Nephron progenitor cell (in vitro differentiated cells): ENCODE measurements around the gene CPM.

Source experiments
- DNase-seq: peaks from one replicate; pipeline ENCODE4 v3.0.0; 2021
- H3K27ac Mint-ChIP-seq: 2 replicates; pipeline ENCODE4 v1.8.0; 2021; ENCODE audit warnings: mild to moderate bottlenecking, moderate library complexity, mixed read lengths
- H3K27me3 Mint-ChIP-seq: 2 replicates; pipeline ENCODE4 v1.8.0; 2021; ENCODE audit warnings: mild to moderate bottlenecking, low read depth, mixed read lengths; ENCODE audit not compliant: poor library complexity
- H3K36me3 Mint-ChIP-seq: 2 replicates; pipeline ENCODE4 v1.8.0; 2021; ENCODE audit warnings: low read depth, mixed read lengths
- H3K4me1 Mint-ChIP-seq: 2 replicates; pipeline ENCODE4 v1.8.0; 2021; ENCODE audit warnings: mixed read lengths
- H3K4me3 Mint-ChIP-seq: 2 replicates; pipeline ENCODE4 v1.8.0; 2021; ENCODE audit warnings: mild to moderate bottlenecking, moderate library complexity, mixed read lengths
- H3K9me3 Mint-ChIP-seq: 2 replicates; pipeline ENCODE4 v1.8.0; 2021; ENCODE audit warnings: mild to moderate bottlenecking, moderate library complexity, mixed read lengths
- TF ChIP-seq, protein P1 (sequence below): fragments of 200-600 bp; sonication (generic); IDR thresholded peaks from 2 replicates; pipeline ENCODE4 v1.5.0; 2021; ENCODE audit warnings: antibody characterized with exemption

Gene CPM

DNA sequence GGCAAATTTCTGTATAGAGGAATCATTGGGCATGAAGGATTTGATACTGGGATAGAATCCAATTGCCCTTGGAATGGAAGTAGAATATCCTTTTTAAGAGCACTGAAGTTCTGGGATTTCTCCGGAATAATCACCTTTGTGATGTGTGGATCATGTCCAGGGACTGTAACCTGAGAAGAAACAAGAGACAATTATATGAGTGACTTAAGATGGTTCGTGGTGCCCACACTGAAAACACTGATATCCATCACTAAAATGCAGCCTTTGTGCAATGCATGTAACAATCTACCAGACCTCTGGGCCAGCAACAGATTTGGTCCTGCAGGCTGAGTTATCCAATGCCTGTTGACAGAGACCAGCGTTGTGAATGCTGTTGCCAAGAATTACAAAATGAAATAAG lies 76.5 kb downstream of the CPM start:
- TF ChIP-seq, protein P1, sequence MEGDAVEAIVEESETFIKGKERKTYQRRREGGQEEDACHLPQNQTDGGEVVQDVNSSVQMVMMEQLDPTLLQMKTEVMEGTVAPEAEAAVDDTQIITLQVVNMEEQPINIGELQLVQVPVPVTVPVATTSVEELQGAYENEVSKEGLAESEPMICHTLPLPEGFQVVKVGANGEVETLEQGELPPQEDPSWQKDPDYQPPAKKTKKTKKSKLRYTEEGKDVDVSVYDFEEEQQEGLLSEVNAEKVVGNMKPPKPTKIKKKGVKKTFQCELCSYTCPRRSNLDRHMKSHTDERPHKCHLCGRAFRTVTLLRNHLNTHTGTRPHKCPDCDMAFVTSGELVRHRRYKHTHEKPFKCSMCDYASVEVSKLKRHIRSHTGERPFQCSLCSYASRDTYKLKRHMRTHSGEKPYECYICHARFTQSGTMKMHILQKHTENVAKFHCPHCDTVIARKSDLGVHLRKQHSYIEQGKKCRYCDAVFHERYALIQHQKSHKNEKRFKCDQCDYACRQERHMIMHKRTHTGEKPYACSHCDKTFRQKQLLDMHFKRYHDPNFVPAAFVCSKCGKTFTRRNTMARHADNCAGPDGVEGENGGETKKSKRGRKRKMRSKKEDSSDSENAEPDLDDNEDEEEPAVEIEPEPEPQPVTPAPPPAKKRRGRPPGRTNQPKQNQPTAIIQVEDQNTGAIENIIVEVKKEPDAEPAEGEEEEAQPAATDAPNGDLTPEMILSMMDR, result no peak
- H3K27ac Mint-ChIP-seq, result no peak overlapping the region
- H3K27me3 Mint-ChIP-seq, result peaks cover 3% of the 10 kb centered on the region
- no peak for DNase-seq
- no peaks in the 10 kb centered on the region for H3K36me3 Mint-ChIP-seq
- no peaks in the 10 kb centered on the region for H3K9me3 Mint-ChIP-seq
- H3K4me1 Mint-ChIP-seq, result no peaks in the 10 kb centered on the region
- no peak overlapping the region for H3K4me3 Mint-ChIP-seq

DNA sequence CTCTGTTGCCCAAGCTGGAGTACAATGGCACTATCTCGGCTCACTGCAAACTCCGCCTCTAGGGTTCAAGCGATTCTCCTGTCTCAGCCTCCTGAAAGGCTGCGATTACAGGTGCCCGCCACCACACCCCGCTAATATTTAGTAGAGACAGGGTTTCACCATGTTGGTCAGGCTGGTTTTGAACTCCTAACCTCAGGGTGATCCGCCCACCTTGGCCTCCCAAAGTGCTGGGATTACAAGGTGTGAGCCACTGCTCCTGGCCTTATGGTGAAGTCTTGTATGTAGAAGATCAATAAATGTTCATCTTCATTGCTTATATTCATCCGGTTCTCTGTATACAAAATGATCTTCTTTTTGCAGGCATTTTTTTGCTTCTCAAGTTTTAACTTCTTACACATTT lies 77.2 kb downstream of the CPM start:
- Mint-ChIP-seq H3K36me3 (no peaks in the 10 kb centered on the region), H3K27ac (no peak overlapping the region), H3K4me1 (no peaks in the 10 kb centered on the region), H3K4me3 (no peak overlapping the region), H3K9me3 (no peaks in the 10 kb centered on the region), H3K27me3 (peaks cover 3% of the 10 kb centered on the region)
- no peak for DNase-seq
- TF ChIP-seq, protein P1, result no peak

DNA sequence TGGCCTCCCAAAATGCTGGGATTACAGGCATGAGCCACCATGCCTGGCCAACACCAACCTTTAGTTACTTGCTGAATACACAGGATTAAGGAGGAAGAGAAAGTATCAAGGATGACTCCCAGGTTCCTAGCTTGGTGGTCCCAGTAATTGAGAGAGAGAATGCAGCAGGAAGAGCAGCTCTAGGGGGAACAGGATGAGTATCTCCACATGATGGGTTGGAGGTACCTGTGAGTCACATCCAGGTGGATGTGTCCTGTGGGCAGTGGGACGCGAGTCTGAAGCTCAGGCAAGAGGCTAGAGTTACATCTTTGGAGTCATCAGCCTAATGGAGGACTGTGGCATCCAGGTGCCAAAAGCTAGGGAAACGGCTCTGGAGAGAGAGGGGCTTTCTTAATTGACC lies 77.9 kb downstream of the CPM start:
- H3K27ac Mint-ChIP-seq, result peak overlapping the region; percentile 74
- no peak for DNase-seq
- no peak overlapping the region for H3K4me3 Mint-ChIP-seq
- TF ChIP-seq, protein P1, result no peak
- no peaks in the 10 kb centered on the region for H3K9me3 Mint-ChIP-seq
- H3K4me1 Mint-ChIP-seq, result no peaks in the 10 kb centered on the region
- H3K27me3 Mint-ChIP-seq, result peaks cover 3% of the 10 kb centered on the region
- no peaks in the 10 kb centered on the region for H3K36me3 Mint-ChIP-seq

DNA sequence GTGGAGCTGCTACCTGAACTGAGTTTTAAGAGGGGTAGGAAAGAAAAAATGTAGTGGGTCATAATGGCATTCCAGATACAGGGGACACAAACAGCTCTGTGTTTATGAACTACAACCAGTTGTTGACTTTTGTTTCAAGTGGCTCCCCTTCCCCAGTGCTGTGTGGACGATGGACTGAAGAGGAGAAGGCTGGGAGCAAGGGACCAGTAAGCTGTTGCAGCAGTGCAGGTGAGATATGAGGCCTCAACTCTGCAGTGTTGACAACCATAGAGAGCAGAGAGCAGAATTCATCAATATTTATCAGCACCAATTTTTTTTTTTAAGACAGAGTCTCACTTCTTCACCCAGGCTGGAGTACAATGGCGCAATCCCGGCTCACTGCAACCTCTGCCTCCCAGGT lies 78.4 kb downstream of the CPM start:
- H3K4me3 Mint-ChIP-seq, result no peak overlapping the region

DNA sequence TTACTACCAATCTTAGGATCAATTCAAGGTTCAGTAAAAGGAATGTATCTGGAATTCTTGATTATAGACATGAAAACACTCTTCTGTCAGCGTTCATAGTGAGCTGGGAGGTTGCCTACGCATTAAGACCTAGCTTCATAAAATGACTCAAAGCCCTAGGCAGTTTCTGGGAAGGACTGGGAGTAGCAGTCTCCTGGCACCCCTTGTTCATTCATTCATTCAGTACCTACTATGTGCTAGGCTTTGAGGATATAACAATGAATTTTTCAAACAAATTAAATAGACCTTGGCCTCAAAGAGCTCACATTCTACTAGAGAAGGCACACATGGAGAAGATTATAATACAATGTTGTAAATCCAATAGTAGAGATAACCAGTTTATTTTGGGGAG lies 78.9 kb downstream of the CPM start:
- H3K36me3 Mint-ChIP-seq, result no peaks in the 10 kb centered on the region
- H3K9me3 Mint-ChIP-seq, result no peaks in the 10 kb centered on the region
- H3K27ac Mint-ChIP-seq, result no peak overlapping the region
- no peaks in the 10 kb centered on the region for H3K4me1 Mint-ChIP-seq
- no peak overlapping the region for H3K4me3 Mint-ChIP-seq
- TF ChIP-seq, protein P1, result no peak
- H3K27me3 Mint-ChIP-seq, result peaks cover 3% of the 10 kb centered on the region
- no peak for DNase-seq

More for the DNA sequence above, 78.4 kb downstream of the CPM start:
- no peak for DNase-seq
- H3K36me3 Mint-ChIP-seq, result no peaks in the 10 kb centered on the region
- no peaks in the 10 kb centered on the region for H3K4me1 Mint-ChIP-seq
- H3K9me3 Mint-ChIP-seq, result no peaks in the 10 kb centered on the region
- TF ChIP-seq, protein P1, result no peak
- peaks cover 3% of the 10 kb centered on the region for H3K27me3 Mint-ChIP-seq
- peak overlapping the region; percentile 20 for H3K27ac Mint-ChIP-seq

DNA sequence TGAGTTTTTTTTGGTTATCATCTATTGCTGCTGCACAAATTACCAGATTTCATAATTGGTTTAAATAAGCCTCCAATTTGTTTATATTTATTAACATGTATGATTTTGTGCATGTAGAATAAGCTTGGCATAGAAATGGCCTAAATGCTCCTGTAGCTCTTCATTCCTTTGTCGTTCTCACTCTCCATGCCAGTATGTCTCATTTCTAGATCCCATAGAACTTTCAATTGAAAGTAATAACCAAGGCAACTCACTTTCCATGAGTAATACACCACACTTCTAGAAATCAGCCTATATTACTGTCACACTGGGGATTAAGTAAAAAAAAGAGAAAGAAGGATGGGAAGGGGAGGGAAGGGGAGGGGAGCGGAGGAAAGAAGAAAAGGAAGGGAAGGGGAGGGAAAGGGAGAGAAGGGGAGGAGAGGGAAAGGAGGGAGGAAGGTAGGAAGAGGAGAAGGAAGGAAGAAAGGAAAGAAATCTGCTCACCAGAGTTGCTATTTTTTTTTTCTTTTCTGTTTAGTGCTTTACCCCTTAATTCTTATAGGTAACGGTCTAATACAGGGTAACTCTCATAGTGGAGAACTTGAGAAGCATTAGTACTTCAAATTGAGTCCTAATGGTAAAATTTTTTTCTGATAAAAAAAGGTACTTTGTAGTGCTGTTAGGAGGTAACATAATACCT lies 79.4 kb downstream of the CPM start:
- no peak overlapping the region for H3K27ac Mint-ChIP-seq
- TF ChIP-seq, protein P1, result no peak
- H3K9me3 Mint-ChIP-seq, result no peaks in the 10 kb centered on the region
- H3K4me1 Mint-ChIP-seq, result no peaks in the 10 kb centered on the region
- peaks cover 3% of the 10 kb centered on the region for H3K27me3 Mint-ChIP-seq
- DNase-seq, result no peak
- H3K4me3 Mint-ChIP-seq, result no peak overlapping the region
- H3K36me3 Mint-ChIP-seq, result no peaks in the 10 kb centered on the region
